ENCODE data around the gene ST7.

Gene ST7

GRCh38 chr7:117164620-117165019 lies 211.3 kb downstream of the ST7 start:
- H3K79me2 ChIP-seq (ENCODE audit: insufficient read depth, low read length), result no peaks in the 10 kb centered on the region
- H3K4me3 ChIP-seq (ENCODE audit: low read length, poor library complexity, severe bottlenecking), result no peak overlapping the region
- H3F3A ChIP-seq (ENCODE audit: low read depth), result no peaks in the 10 kb centered on the region
- no peaks in the 10 kb centered on the region for H3K36me3 ChIP-seq (ENCODE audit: insufficient read depth, low read length)
- no peak overlapping the region for H3K9ac ChIP-seq (ENCODE audit: low read depth, low read length, poor library complexity, severe bottlenecking)
- TF ChIP-seq, protein P1, sequence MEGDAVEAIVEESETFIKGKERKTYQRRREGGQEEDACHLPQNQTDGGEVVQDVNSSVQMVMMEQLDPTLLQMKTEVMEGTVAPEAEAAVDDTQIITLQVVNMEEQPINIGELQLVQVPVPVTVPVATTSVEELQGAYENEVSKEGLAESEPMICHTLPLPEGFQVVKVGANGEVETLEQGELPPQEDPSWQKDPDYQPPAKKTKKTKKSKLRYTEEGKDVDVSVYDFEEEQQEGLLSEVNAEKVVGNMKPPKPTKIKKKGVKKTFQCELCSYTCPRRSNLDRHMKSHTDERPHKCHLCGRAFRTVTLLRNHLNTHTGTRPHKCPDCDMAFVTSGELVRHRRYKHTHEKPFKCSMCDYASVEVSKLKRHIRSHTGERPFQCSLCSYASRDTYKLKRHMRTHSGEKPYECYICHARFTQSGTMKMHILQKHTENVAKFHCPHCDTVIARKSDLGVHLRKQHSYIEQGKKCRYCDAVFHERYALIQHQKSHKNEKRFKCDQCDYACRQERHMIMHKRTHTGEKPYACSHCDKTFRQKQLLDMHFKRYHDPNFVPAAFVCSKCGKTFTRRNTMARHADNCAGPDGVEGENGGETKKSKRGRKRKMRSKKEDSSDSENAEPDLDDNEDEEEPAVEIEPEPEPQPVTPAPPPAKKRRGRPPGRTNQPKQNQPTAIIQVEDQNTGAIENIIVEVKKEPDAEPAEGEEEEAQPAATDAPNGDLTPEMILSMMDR (conservative IDR thresholded peaks at IDR 0.05; ENCODE audit: low read length), result no peak
- TF ChIP-seq EZH2phosphoT487 (IDR thresholded peaks at IDR 0.05; ENCODE audit: borderline replicate concordance), result no peak
- no peaks in the 10 kb centered on the region for H3K27me3 ChIP-seq (ENCODE audit: insufficient read depth, low read length, poor library complexity, severe bottlenecking)
- no peaks in the 10 kb centered on the region for H3K9me3 ChIP-seq (ENCODE audit: insufficient read depth, low read depth, low read length)
- H3K9me2 ChIP-seq (replicated peaks; ENCODE audit: low read depth, low read length), result no peaks in the 10 kb centered on the region
- H4K20me1 ChIP-seq (ENCODE audit: insufficient read depth, low read length, poor library complexity, severe bottlenecking), result no peaks in the 10 kb centered on the region
- H2AFZ ChIP-seq (ENCODE audit: low read length), result no peak overlapping the region
- H3K4me2 ChIP-seq (ENCODE audit: low read depth, low read length, poor library complexity, severe bottlenecking), result no peak overlapping the region
- H3K4me1 ChIP-seq (ENCODE audit: insufficient read depth, low read length, poor library complexity, severe bottlenecking), result no peaks in the 10 kb centered on the region

GRCh38 chr7:117165656-117166055 lies 212.4 kb downstream of the ST7 start:
- Histone ChIP-seq H3K9ac (ENCODE audit: low read depth, low read length, poor library complexity, severe bottlenecking) (no peak overlapping the region), H3K9me3 (ENCODE audit: insufficient read depth, low read depth, low read length) (no peaks in the 10 kb centered on the region), H3K4me3 (ENCODE audit: low read length, poor library complexity, severe bottlenecking) (no peak overlapping the region), H3K4me2 (ENCODE audit: low read depth, low read length, poor library complexity, severe bottlenecking) (no peak overlapping the region), H4K20me1 (ENCODE audit: insufficient read depth, low read length, poor library complexity, severe bottlenecking) (no peaks in the 10 kb centered on the region), H3K27me3 (ENCODE audit: insufficient read depth, low read length, poor library complexity, severe bottlenecking) (no peaks in the 10 kb centered on the region), H2AFZ (ENCODE audit: low read length) (no peak overlapping the region), H3K9me2 (replicated peaks; ENCODE audit: low read depth, low read length) (no peaks in the 10 kb centered on the region), H3K79me2 (ENCODE audit: insufficient read depth, low read length) (no peaks in the 10 kb centered on the region), H3F3A (ENCODE audit: low read depth) (no peaks in the 10 kb centered on the region), H3K4me1 (ENCODE audit: insufficient read depth, low read length, poor library complexity, severe bottlenecking) (no peaks in the 10 kb centered on the region), H3K36me3 (ENCODE audit: insufficient read depth, low read length) (no peaks in the 10 kb centered on the region)
- TF ChIP-seq, protein P1 (conservative IDR thresholded peaks at IDR 0.05; ENCODE audit: low read length), result no peak
- no peak for TF ChIP-seq EZH2phosphoT487 (IDR thresholded peaks at IDR 0.05; ENCODE audit: borderline replicate concordance)

DNA sequence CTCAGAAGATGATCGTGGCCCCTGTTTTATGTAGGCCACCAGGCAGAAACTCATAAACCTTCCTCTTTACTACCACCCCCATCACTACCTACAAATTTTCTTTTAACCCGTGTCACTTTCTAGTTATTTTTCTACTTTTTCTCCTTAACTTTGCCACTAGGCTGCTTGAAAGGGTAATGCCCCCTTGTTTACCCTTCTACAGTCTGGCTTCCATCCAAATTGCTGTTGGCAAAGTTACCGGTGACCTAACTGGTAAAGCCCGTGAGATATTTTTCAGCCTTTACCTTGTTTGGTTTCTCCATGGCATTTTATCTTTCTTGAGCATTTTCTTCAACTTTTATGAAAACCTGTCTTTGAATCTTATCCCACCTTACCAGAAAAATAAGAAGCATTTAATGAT lies 216.6 kb downstream of the ST7 start:
- Histone ChIP-seq H4K20me1 (ENCODE audit: insufficient read depth, low read length, poor library complexity, severe bottlenecking) (no peaks in the 10 kb centered on the region), H3K4me1 (ENCODE audit: insufficient read depth, low read length, poor library complexity, severe bottlenecking) (no peaks in the 10 kb centered on the region), H3K36me3 (ENCODE audit: insufficient read depth, low read length) (no peaks in the 10 kb centered on the region), H3F3A (ENCODE audit: low read depth) (no peaks in the 10 kb centered on the region), H3K4me2 (ENCODE audit: low read depth, low read length, poor library complexity, severe bottlenecking) (no peak overlapping the region), H2AFZ (ENCODE audit: low read length) (no peak overlapping the region), H3K9me2 (replicated peaks; ENCODE audit: low read depth, low read length) (no peaks in the 10 kb centered on the region), H3K9ac (ENCODE audit: low read depth, low read length, poor library complexity, severe bottlenecking) (no peak overlapping the region), H3K79me2 (ENCODE audit: insufficient read depth, low read length) (no peaks in the 10 kb centered on the region), H3K27me3 (ENCODE audit: insufficient read depth, low read length, poor library complexity, severe bottlenecking) (no peaks in the 10 kb centered on the region), H3K4me3 (ENCODE audit: low read length, poor library complexity, severe bottlenecking) (no peak overlapping the region), H3K9me3 (ENCODE audit: insufficient read depth, low read depth, low read length) (no peaks in the 10 kb centered on the region)
- TF ChIP-seq, protein P1 (conservative IDR thresholded peaks at IDR 0.05; ENCODE audit: low read length), result no peak
- no peak for TF ChIP-seq EZH2phosphoT487 (IDR thresholded peaks at IDR 0.05; ENCODE audit: borderline replicate concordance)
